ENCODE data around the gene RNASE9. TPM values are rescaled to one million over a fixed set of nuclear protein-coding genes. Genes with fewer than 3 reads are reported as not detected.

The RNASE9 gene
- total and polyA plus RNA-seq, 2 experiments from 2014 or later, result 0.24 TPM; not detected in 1

GRCh38 chr14:20555845-20556244 lies 5.0 kb downstream of the RNASE9 start:
- H3K36me3 Mint-ChIP-seq (ENCODE audit: low read depth), result no peaks in the 10 kb centered on the region
- Histone ChIP-seq H3K4me1 (ENCODE audit: insufficient read depth) (peaks cover 45% of the 10 kb centered on the region), H4K20me1 (replicated peaks; ENCODE audit: insufficient read depth) (no peaks in the 10 kb centered on the region), H3K79me2 (replicated peaks; ENCODE audit: insufficient read depth) (no peaks in the 10 kb centered on the region), H3K9me2 (ENCODE audit: insufficient read depth) (0 out of 2 replicates have a peak, but pooled peaks cover 4% of the 10 kb centered on the region), H3K27ac (ENCODE audit: low read depth) (no peak overlapping the region), H3K36me3 (ENCODE audit: insufficient read depth) (no peaks in the 10 kb centered on the region), H2AFZ (peak overlapping the region; percentile 49), H3F3A (replicated peaks; ENCODE audit: low read depth) (peaks cover 13% of the 10 kb centered on the region), H3K4me2 (no peak overlapping the region), H3K27me3 (ENCODE audit: insufficient read depth) (no peaks in the 10 kb centered on the region), H3K4me3 (no peak overlapping the region)
- H3K4me3 Mint-ChIP-seq, result no peak overlapping the region
- no peaks in the 10 kb centered on the region for H3K9me3 Mint-ChIP-seq
- H3K27me3 Mint-ChIP-seq (ENCODE audit: insufficient read depth, low read depth, poor library complexity), result peaks cover 2% of the 10 kb centered on the region
- H3K27ac Mint-ChIP-seq, result no peak overlapping the region
- ATAC-seq (no peak), DNase-seq (ENCODE audit: low spot score) (peak; percentile 3)
- no peak for TF ChIP-seq ETS1 (IDR thresholded peaks at IDR 0.05)
- TF ChIP-seq ZNF331 (CRISPR knock-in tag; IDR thresholded peaks at IDR 0.05; ENCODE audit: low read depth), result no peak
- no peak for TF ChIP-seq CTCF (conservative IDR thresholded peaks at IDR 0.05; ENCODE audit: low read depth in 2 of 2)
- TF ChIP-seq EZH2 (IDR thresholded peaks at IDR 0.05; ENCODE audit: low read depth, unreplicated experiment), result no peak
- H3K4me1 Mint-ChIP-seq, result peaks cover 36% of the 10 kb centered on the region

- no peaks in the 10 kb centered on the region for H3K9me3 Mint-ChIP-seq
- Histone ChIP-seq H3K4me3 (no peak overlapping the region), H2AFZ (no peak overlapping the region), H3F3A (replicated peaks; ENCODE audit: low read depth) (peaks cover 2% of the 10 kb centered on the region; the same call in 1 of the 2 replicates), H3K4me2 (no peak overlapping the region), H3K36me3 (ENCODE audit: insufficient read depth) (no peaks in the 10 kb centered on the region), H3K79me2 (replicated peaks; ENCODE audit: insufficient read depth) (no peaks in the 10 kb centered on the region), H4K20me1 (replicated peaks; ENCODE audit: insufficient read depth) (no peaks in the 10 kb centered on the region), H3K27me3 (ENCODE audit: insufficient read depth) (no peaks in the 10 kb centered on the region), H3K4me1 (ENCODE audit: insufficient read depth) (peaks cover 22% of the 10 kb centered on the region; the same call in 1 of the 2 replicates), H3K27ac (ENCODE audit: low read depth) (no peak overlapping the region), H3K9me2 (ENCODE audit: insufficient read depth) (peaks cover 12% of the 10 kb centered on the region)
- DNase-seq (ENCODE audit: low spot score), result no peak
- no peak overlapping the region for H3K27ac Mint-ChIP-seq
- H3K4me1 Mint-ChIP-seq, result peaks cover 19% of the 10 kb centered on the region
- no peaks in the 10 kb centered on the region for H3K36me3 Mint-ChIP-seq (ENCODE audit: low read depth)
- H3K27me3 Mint-ChIP-seq (ENCODE audit: insufficient read depth, low read depth, poor library complexity), result peaks cover 2% of the 10 kb centered on the region
- H3K4me3 Mint-ChIP-seq, result no peak overlapping the region
- no peak for ATAC-seq
- no peak for TF ChIP-seq CTCF (conservative IDR thresholded peaks at IDR 0.05; ENCODE audit: low read depth in 2 of 2)
- TF ChIP-seq STAT1 (IDR thresholded peaks at IDR 0.05; ENCODE audit: unreplicated experiment), result no peak
- TF ChIP-seq EZH2 (IDR thresholded peaks at IDR 0.05; ENCODE audit: low read depth, unreplicated experiment), result no peak
- no peak for TF ChIP-seq ZNF462 (CRISPR knock-in tag; IDR thresholded peaks at IDR 0.05)
- TF ChIP-seq ZNF114 (CRISPR knock-in tag; IDR thresholded peaks at IDR 0.05), result no peak
- TF ChIP-seq ETS1 (IDR thresholded peaks at IDR 0.05), result no peak
Measured at GRCh38 chr14:20553024-20553423, 7.8 kb downstream of the RNASE9 start.

Data from GM23338 (cell line).